ENCODE results near the gene GSE1.

The GSE1 gene

DNA sequence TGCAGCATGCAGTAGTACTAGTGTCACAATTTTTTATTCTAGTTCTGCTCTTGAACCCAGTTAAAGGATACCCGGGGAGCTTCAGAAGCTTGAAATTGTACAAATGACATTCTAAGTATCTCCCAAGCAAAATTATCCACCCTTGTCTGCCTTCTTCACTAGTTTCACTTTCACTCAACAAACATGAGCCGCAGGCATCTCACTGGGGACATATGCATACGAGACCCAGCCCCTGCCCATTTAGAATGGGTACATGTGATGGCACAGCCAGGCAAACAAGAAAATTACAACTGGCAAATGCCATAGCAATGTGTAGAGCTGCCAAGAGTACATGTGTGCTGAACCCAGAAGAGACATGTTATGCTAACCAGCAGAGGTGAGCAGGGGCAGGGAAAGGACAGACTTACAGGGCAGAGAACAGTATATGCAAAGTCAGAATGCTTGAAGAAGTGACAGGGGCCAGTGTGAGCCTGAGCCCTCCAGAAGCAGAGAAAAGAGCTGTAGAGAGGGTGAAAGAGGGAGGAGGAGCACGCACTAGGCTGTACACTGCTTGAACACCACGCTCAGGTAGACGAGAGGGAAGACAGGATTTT lies 67.3 kb downstream of the GSE1 start:
- H3K36me3 ChIP-seq (ENCODE audit: control insufficient read depth in 2 of 2, insufficient read depth in 1 of 2, low read length in 2 of 2) = peaks cover 23 to 100% of the 10 kb centered on the region in 2 experiments; a peak in 2 of 3 replicates
- TF ChIP-seq ZNF600 (tag by site-specific recombination; IDR thresholded peaks at IDR 0.05) (no peak), ZNF596 (tag by site-specific recombination; IDR thresholded peaks at IDR 0.05) (no peak), ZNF133 (tag by site-specific recombination; IDR thresholded peaks at IDR 0.05) (no peak), ZBTB7A (tag by site-specific recombination; IDR thresholded peaks at IDR 0.05; ENCODE audit: low read depth) (no peak), REPIN1 (tag by site-specific recombination; IDR thresholded peaks at IDR 0.05; ENCODE audit: low read depth) (no peak), ZNF837 (tag by site-specific recombination; IDR thresholded peaks at IDR 0.05) (no peak), ZNF324 (tag by site-specific recombination; IDR thresholded peaks at IDR 0.05) (no peak), SCRT2 (tag by site-specific recombination; IDR thresholded peaks at IDR 0.05) (no peak), ZNF426 (tag by site-specific recombination; IDR thresholded peaks at IDR 0.05) (no peak), ZNF146 (tag by site-specific recombination; IDR thresholded peaks at IDR 0.05) (no peak), ZBTB8A (tag by site-specific recombination; IDR thresholded peaks at IDR 0.05) (no peak), SALL2 (tag by site-specific recombination; IDR thresholded peaks at IDR 0.05; ENCODE audit: borderline replicate concordance) (no peak), ZNF48 (tag by site-specific recombination; IDR thresholded peaks at IDR 0.05) (no peak), ZNF792 (tag by site-specific recombination; IDR thresholded peaks at IDR 0.05) (no peak), WT1 (tag by site-specific recombination; IDR thresholded peaks at IDR 0.05) (no peak), OSR2 (tag by site-specific recombination; IDR thresholded peaks at IDR 0.05) (no peak)
- TF ChIP-seq, protein P1, sequence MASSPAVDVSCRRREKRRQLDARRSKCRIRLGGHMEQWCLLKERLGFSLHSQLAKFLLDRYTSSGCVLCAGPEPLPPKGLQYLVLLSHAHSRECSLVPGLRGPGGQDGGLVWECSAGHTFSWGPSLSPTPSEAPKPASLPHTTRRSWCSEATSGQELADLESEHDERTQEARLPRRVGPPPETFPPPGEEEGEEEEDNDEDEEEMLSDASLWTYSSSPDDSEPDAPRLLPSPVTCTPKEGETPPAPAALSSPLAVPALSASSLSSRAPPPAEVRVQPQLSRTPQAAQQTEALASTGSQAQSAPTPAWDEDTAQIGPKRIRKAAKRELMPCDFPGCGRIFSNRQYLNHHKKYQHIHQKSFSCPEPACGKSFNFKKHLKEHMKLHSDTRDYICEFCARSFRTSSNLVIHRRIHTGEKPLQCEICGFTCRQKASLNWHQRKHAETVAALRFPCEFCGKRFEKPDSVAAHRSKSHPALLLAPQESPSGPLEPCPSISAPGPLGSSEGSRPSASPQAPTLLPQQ (tag by site-specific recombination; IDR thresholded peaks at IDR 0.05) = no peak
- TF ChIP-seq, protein P2, sequence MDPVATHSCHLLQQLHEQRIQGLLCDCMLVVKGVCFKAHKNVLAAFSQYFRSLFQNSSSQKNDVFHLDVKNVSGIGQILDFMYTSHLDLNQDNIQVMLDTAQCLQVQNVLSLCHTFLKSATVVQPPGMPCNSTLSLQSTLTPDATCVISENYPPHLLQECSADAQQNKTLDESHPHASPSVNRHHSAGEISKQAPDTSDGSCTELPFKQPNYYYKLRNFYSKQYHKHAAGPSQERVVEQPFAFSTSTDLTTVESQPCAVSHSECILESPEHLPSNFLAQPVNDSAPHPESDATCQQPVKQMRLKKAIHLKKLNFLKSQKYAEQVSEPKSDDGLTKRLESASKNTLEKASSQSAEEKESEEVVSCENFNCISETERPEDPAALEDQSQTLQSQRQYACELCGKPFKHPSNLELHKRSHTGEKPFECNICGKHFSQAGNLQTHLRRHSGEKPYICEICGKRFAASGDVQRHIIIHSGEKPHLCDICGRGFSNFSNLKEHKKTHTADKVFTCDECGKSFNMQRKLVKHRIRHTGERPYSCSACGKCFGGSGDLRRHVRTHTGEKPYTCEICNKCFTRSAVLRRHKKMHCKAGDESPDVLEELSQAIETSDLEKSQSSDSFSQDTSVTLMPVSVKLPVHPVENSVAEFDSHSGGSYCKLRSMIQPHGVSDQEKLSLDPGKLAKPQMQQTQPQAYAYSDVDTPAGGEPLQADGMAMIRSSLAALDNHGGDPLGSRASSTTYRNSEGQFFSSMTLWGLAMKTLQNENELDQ (tag by site-specific recombination; IDR thresholded peaks at IDR 0.05; ENCODE audit: low read depth) = no peak
- TF ChIP-seq, protein P3, sequence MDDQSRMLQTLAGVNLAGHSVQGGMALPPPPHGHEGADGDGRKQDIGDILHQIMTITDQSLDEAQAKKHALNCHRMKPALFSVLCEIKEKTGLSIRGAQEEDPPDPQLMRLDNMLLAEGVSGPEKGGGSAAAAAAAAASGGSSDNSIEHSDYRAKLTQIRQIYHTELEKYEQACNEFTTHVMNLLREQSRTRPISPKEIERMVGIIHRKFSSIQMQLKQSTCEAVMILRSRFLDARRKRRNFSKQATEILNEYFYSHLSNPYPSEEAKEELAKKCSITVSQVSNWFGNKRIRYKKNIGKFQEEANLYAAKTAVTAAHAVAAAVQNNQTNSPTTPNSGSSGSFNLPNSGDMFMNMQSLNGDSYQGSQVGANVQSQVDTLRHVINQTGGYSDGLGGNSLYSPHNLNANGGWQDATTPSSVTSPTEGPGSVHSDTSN (CRISPR knock-in tag; IDR thresholded peaks at IDR 0.05) = no peak
- no peak overlapping the region for H3K27ac ChIP-seq (ENCODE audit: extremely low read depth, low read depth, low read length)
- H3K4me3 ChIP-seq (ENCODE audit: low read depth, low read length) = no peak overlapping the region
- POLR2A ChIA-PET = no interaction called here
- H3K9me3 ChIP-seq (ENCODE audit: control insufficient read depth, insufficient read depth, low read depth, low read length) = no peaks in the 10 kb centered on the region
- CTCF ChIA-PET = interaction anchor here (0.7 to 1.7 kb wide), 4 partner anchors 14 to 64 kb away, joined by 3 to 7 read pairs (median 4); no protein-coding TSS in a partner anchor
- no peaks in the 10 kb centered on the region for H3K4me1 ChIP-seq (ENCODE audit: control insufficient read depth, insufficient read depth, low read length)

DNA sequence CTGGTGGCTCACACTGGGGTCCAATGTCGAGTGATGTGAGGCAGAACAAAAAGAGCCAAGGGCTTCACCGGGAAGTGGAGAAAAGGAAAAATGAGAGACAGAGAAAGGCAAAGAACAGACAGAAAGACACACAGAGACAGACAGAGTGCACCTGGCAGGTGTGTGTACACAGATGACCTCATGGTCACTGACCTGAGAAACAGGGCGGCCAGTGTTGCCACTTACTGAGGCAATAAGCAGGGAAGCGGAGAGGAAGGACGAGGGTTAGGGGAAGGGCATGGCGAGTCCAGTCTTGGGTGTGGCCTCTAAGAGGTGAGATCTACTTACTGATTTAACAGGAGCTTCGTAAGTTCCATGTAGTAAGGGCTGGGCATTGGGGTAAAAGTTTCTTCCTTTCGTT lies 68.1 kb downstream of the GSE1 start:
- Histone ChIP-seq H3K4me3 (ENCODE audit: low read depth, low read length) (no peak overlapping the region), H3K27ac (ENCODE audit: extremely low read depth, low read depth, low read length) (no peak overlapping the region), H3K36me3 (ENCODE audit: control insufficient read depth in 2 of 2, insufficient read depth in 1 of 2, low read length in 2 of 2) (peaks cover 23 to 95% of the 10 kb centered on the region in 2 experiments; a peak in 2 of 3 replicates), H3K4me1 (ENCODE audit: control insufficient read depth, insufficient read depth, low read length) (no peaks in the 10 kb centered on the region), H3K9me3 (ENCODE audit: control insufficient read depth, insufficient read depth, low read depth, low read length) (no peaks in the 10 kb centered on the region)
- POLR2A ChIA-PET = no interaction called here
- CTCF ChIA-PET = interaction anchor here (1.0 to 1.7 kb wide), 4 partner anchors 15 to 261 kb away, joined by 3 to 7 read pairs (median 4); no protein-coding TSS in a partner anchor
- TF ChIP-seq, protein P4, sequence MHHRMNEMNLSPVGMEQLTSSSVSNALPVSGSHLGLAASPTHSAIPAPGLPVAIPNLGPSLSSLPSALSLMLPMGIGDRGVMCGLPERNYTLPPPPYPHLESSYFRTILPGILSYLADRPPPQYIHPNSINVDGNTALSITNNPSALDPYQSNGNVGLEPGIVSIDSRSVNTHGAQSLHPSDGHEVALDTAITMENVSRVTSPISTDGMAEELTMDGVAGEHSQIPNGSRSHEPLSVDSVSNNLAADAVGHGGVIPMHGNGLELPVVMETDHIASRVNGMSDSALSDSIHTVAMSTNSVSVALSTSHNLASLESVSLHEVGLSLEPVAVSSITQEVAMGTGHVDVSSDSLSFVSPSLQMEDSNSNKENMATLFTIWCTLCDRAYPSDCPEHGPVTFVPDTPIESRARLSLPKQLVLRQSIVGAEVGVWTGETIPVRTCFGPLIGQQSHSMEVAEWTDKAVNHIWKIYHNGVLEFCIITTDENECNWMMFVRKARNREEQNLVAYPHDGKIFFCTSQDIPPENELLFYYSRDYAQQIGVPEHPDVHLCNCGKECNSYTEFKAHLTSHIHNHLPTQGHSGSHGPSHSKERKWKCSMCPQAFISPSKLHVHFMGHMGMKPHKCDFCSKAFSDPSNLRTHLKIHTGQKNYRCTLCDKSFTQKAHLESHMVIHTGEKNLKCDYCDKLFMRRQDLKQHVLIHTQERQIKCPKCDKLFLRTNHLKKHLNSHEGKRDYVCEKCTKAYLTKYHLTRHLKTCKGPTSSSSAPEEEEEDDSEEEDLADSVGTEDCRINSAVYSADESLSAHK (tag by site-specific recombination; IDR thresholded peaks at IDR 0.05) = no peak
- TF ChIP-seq ZNF155 (tag by site-specific recombination; IDR thresholded peaks at IDR 0.05) (no peak), SCRT1 (tag by site-specific recombination; IDR thresholded peaks at IDR 0.05; ENCODE audit: borderline replicate concordance) (no peak), BCL11B (tag by site-specific recombination; IDR thresholded peaks at IDR 0.05; ENCODE audit: low read depth) (no peak), ZNF423 (tag by site-specific recombination; IDR thresholded peaks at IDR 0.05) (no peak)
